Measurements from ENCODE around the gene FOXO1. TPM values are rescaled to one million over a fixed set of nuclear protein-coding genes. Genes with fewer than 3 reads are reported as not detected.

FOXO1 gene
- total RNA-seq, 4 donors from 2014 or later = 153 to 194 (median 176) TPM

DNA sequence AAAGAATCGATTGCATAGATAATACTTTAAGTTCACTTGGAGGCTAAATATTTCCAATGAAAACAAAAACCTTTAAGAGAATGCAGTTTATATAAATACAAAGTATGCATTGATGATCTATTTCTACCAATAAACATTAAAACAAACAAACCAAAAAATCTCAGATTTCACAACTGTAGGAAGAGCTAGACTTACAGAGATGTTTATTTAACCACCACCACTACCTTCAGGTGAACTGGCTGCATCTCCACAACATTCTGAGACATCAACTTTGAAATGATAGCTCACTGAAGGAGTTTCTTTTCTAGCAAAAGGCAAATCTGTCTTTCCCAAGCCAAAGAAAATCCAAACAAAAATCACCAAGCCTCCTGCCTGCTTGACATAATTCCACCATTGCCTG, 44.2 kb downstream of the FOXO1 start:
- Histone ChIP-seq H3K4me3 (no peak overlapping the region), H3K4me1 (peaks cover 0 to 98% (median 44%) of the 10 kb centered on the region in 4 donors), H3K36me3 (peaks cover 0 to 4% (median 0%) of the 10 kb centered on the region in 3 donors), H3K9me3 (no peaks in the 10 kb centered on the region), H3K27ac (no peak overlapping the region), H3K27me3 (no peaks in the 10 kb centered on the region)
- DNase-seq (ENCODE audit: low spot score in 2 of 2) = no peak
- 33 to 48% methylated on average over 1 of the region's 1 CpG for WGBS, 2 donors
- TF ChIP-seq POLR2A (IDR thresholded peaks at IDR 0.05) = no peak
- TF ChIP-seq, protein P1, sequence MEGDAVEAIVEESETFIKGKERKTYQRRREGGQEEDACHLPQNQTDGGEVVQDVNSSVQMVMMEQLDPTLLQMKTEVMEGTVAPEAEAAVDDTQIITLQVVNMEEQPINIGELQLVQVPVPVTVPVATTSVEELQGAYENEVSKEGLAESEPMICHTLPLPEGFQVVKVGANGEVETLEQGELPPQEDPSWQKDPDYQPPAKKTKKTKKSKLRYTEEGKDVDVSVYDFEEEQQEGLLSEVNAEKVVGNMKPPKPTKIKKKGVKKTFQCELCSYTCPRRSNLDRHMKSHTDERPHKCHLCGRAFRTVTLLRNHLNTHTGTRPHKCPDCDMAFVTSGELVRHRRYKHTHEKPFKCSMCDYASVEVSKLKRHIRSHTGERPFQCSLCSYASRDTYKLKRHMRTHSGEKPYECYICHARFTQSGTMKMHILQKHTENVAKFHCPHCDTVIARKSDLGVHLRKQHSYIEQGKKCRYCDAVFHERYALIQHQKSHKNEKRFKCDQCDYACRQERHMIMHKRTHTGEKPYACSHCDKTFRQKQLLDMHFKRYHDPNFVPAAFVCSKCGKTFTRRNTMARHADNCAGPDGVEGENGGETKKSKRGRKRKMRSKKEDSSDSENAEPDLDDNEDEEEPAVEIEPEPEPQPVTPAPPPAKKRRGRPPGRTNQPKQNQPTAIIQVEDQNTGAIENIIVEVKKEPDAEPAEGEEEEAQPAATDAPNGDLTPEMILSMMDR (IDR thresholded peaks at IDR 0.05) = no peak
- TF ChIP-seq EP300 (IDR thresholded peaks at IDR 0.05) = no peak

DNA sequence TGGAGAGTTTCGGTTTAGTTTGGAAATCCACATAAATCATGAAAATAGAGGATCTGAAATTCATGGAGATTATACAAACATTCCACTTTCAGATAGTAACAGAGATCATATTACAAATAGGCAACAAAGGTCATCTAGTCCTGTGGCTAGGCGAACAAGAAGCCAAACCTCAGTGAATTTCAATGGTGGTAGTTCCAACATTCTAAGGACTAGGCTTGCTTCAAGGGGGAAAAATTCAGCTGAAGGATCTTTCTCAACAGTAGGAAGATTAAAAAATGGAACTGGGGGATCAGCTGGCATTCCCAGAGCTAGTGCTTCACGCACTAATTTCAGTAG, 47.0 kb downstream of the FOXO1 start:
- no peak for DNase-seq (ENCODE audit: low spot score in 2 of 2)
- no peak overlapping the region for H3K4me3 ChIP-seq
- no peak overlapping the region for H3K27ac ChIP-seq
- TF ChIP-seq EP300 (IDR thresholded peaks at IDR 0.05) (no peak), POLR2A (IDR thresholded peaks at IDR 0.05) (no peak)
- TF ChIP-seq, protein P1 (IDR thresholded peaks at IDR 0.05) = no peak
- WGBS, 2 donors = 77 to 85% methylated on average over 3 of the region's 3 CpGs
- no peaks in the 10 kb centered on the region for H3K9me3 ChIP-seq
- H3K36me3 ChIP-seq = peaks cover 0 to 6% (median 0%) of the 10 kb centered on the region in 3 donors
- H3K4me1 ChIP-seq = peaks cover 0 to 98% (median 44%) of the 10 kb centered on the region in 4 donors
- H3K27me3 ChIP-seq = no peaks in the 10 kb centered on the region

DNA sequence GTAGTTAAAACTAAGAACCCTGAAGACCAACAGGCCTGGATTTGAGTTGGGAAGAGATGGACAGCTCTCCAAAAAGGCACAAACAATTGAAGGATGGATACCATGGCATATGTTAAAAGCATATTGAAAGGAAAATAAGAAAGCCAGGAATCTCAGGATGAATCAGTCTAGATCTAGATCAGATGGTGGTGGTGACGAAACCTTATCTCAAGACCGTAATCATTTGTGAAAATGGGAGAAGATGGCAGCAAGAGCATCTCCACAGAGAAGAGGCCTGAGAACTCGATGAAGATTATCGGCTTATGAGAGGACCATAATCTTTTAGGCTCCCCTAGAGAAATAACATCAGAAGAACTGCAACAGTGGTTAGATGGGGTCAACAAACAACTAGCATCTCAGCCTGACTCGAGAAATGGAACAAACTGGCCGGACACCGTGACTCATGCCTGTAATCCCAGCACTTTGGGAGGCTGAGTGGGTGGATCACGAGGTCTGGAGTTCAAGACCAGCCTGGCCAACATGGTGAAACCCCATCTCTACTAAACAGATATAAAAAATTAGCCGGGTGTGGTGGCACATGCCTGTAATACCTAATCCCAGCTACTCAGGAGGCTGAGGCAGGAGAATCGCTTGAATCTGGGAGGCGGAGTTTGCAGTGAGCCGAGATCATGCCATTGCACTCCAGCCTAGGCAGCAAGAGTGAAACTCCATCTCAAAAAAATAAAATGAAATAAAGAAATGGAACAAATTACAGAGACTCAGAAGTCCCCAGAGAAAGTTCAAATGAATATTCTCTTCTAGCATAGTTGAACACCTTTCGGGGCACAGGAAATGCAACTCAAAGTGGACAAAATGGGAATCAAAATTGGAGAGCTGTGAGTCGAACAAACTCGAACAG, 47.6 kb downstream of the FOXO1 start:
- DNase-seq (ENCODE audit: low spot score in 2 of 2) = no peak
- Histone ChIP-seq H3K4me1 (peaks cover 0 to 98% (median 47%) of the 10 kb centered on the region in 4 donors), H3K9me3 (no peaks in the 10 kb centered on the region), H3K27ac (peak overlapping the region in 1 of 4 donors; percentile 11), H3K4me3 (no peak overlapping the region), H3K36me3 (peaks cover 0 to 6% (median 0%) of the 10 kb centered on the region in 3 donors), H3K27me3 (no peaks in the 10 kb centered on the region)
- no peak for TF ChIP-seq POLR2A (IDR thresholded peaks at IDR 0.05)
- TF ChIP-seq EP300 (IDR thresholded peaks at IDR 0.05) = no peak
- TF ChIP-seq, protein P1 (IDR thresholded peaks at IDR 0.05) = no peak
- WGBS, 2 donors = 92 to 93% methylated on average over 15 of the region's 15 CpGs

DNA sequence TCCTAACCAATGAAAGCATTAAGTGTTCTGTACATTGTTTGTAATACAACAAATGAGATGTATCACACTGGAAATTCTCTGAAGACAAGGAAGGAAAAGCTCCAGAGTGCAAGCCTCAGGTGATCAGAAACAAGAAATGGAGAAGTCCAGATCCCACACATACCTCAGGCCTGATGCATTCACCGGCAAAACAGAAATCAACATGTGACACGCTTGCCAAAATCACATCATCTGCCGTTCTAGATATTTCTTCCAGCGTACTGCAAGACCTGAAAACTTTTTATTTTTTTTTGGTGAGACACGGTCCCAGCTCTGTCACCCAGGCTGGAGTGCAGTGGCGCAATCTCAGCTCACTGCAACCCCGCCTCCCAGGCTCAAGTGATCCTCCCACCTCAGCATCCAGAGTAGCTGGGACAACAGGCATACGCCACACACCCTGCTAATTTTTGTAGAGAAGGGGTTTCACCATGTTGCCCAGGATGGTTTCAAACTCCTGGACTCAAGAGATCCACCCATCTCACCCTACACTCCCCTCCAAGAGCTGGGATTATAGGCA, 48.6 kb downstream of the FOXO1 start:
- H3K36me3 ChIP-seq = peaks cover 0 to 6% (median 0%) of the 10 kb centered on the region in 3 donors
- DNase-seq (ENCODE audit: low spot score in 2 of 2) = no peak
- H3K4me1 ChIP-seq = peaks cover 0 to 97% (median 48%) of the 10 kb centered on the region in 4 donors
- no peak overlapping the region for H3K4me3 ChIP-seq
- TF ChIP-seq, protein P1 (IDR thresholded peaks at IDR 0.05) = no peak
- TF ChIP-seq POLR2A (IDR thresholded peaks at IDR 0.05) = no peak
- no peak for TF ChIP-seq EP300 (IDR thresholded peaks at IDR 0.05)
- no peak overlapping the region for H3K27ac ChIP-seq
- no peaks in the 10 kb centered on the region for H3K9me3 ChIP-seq
- H3K27me3 ChIP-seq = no peaks in the 10 kb centered on the region
- WGBS, 2 donors = 85 to 89% methylated on average over 8 of the region's 8 CpGs

DNA sequence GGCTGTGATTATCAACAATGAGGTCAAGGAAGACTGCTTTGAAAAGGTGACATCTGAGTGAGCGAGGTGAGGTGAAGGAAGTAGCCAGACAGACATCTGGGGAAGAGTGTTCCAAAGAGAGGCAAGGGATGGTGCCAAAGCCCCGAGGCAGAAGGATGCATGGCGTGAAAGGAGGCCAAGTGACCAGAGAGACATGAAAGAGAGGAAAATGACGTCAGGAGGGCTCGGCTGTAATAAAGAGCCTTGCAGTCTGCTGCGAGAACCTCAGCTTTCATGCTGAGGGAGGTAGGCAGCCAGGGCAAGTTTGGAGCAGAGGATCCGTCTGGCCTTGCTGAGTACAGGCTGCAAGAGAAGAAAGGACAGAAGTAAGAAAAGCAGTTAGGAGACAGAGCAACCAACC, 50.8 kb downstream of the FOXO1 start:
- no peak for DNase-seq (ENCODE audit: low spot score in 2 of 2)
- Histone ChIP-seq H3K36me3 (peaks cover 0 to 6% (median 0%) of the 10 kb centered on the region in 3 donors), H3K9me3 (no peaks in the 10 kb centered on the region), H3K27ac (peak overlapping the region in 1 of 4 donors; percentile 5), H3K27me3 (no peaks in the 10 kb centered on the region), H3K4me1 (peaks cover 0 to 98% (median 55%) of the 10 kb centered on the region in 4 donors), H3K4me3 (no peak overlapping the region)
- TF ChIP-seq EP300 (IDR thresholded peaks at IDR 0.05) = no peak
- TF ChIP-seq, protein P1 (IDR thresholded peaks at IDR 0.05) = no peak
- no peak for TF ChIP-seq POLR2A (IDR thresholded peaks at IDR 0.05)
- WGBS, 2 donors = 62 to 66% methylated on average over 7 of the region's 7 CpGs
